Inflammatory macrophage treated with lipopolysaccharide for 4 hours (primary cell): ENCODE measurements around the gene KCNIP4.

Experiments used
- DNase-seq: peaks from one replicate; pipeline ENCODE4 v3.0.0-alpha.2; 2020

KCNIP4 gene

GRCh38 chr4:21130606-21131005, 818.0 kb downstream of the KCNIP4 start:
- no peak for DNase-seq

GRCh38 chr4:21126014-21126512, 822.5 kb downstream of the KCNIP4 start:
- no peak for DNase-seq

DNA sequence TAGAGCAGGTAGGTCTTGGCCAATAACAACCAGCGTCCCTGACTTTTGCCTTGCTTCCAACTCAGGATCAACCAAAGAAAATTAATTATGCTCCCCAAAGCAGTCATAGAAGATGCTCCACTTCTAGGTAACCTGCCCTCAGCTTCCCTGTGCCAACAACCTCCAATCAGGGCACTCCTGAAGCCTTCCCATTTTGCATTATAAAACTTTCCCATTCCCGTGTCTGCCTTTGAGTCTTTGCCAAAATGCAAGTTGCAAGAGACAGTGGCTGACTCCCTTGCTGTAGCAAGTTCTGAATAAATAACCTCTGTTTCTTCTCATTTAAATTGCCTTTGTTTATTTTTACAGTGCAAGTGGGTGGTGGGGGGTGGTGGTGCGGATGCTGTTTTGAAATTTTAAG, 830.3 kb downstream of the KCNIP4 start:
- DNase-seq = no peak

DNA sequence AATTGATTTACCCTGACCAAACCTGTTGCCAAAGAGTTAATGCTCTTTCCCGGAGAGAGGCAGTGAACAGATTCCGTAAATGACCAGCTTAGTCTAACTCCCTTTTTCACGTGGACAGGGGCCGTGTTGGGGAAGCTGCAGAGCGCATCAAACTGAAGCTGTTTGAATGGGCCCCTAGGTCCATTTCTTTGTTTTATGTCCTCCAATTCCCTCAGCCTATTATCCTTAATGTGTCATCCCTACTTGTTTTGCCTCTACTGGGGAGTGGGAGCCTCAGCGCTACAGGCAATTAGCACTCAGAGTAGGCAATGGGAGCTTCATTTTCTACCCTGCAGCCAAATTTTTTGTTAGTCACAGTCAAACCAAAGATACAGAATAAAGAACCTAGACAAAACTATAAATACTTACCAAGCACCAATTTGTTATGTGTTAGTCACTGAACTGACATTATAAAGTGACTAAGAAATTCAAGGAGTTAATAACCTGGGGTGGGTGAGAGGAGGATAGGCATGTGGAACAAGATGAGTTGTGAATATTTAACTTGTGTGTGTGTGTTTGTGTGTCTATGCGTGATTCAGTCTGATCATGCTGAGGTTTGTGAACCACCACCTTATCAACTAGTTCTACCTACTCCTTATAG, 830.9 kb downstream of the KCNIP4 start:
- no peak for DNase-seq

DNA sequence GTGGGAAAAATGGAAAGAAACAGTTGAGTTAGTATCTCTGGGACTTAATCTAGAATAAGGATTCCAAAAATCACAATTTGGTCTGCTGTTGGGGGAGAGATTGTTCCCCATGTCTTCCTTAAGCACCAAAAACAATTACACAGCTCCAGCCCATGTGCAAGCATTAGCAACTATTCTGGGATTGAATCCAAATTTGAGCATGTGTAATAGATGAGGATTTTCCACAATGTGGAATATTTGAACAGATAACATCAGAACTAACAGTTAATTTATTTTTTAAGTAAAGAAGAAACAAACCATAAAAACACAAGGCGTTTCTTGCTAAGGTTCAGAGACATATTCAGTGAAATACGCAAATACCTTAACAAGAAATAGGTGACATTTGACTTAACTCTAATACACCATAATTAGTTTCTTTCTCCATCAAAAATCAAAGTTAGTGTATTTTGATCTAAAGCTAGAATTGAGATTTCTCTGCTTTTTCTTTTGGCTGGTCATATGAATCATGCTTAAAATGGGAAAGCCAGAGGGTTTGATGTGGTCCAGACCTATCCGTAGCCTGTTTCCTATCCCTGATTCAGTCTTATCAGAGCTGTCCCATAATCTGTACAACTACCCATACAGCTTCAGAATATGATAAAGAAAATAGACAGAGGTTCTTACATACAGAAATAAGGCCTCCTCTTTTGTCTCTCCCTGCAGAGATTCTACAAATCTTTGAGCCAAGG, 834.9 kb downstream of the KCNIP4 start:
- DNase-seq = no peak

GRCh38 chr4:21102667-21103066, 845.9 kb downstream of the KCNIP4 start:
- no peak for DNase-seq

- DNase-seq = no peak
These were observed 850.7 kb downstream of the KCNIP4 start for GRCh38 chr4:21097865-21098264.

- DNase-seq = no peak
These were observed 851.5 kb downstream of the KCNIP4 start for GRCh38 chr4:21097026-21097425.

GRCh38 chr4:21092531-21092930, 856.0 kb downstream of the KCNIP4 start:
- no peak for DNase-seq

GRCh38 chr4:21090094-21090666, 858.4 kb downstream of the KCNIP4 start:
- DNase-seq = no peak

- no peak for DNase-seq
These were observed 865.2 kb downstream of the KCNIP4 start for GRCh38 chr4:21083413-21083812.

- DNase-seq = no peak
These were observed 870.6 kb downstream of the KCNIP4 start for GRCh38 chr4:21077967-21078366.

DNA sequence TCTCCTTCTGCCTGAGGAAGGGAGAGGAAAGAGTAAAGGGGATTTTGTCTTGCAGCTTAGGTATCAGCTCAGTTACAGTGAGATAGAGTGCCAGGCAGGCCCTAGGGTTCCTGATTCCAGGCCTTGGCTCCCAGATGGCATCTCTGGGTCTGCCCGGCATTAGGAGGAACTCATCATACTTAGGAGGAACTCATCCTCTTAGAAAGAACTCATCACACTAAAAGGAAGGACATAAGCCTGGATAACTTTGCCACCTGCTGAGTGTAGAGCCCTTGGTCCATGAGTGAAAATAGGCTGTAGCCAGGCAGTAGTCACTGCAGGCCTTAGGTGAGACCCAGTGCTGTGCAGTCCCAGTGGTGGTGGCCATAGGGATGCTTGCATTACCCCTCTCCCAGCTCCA, 881.2 kb downstream of the KCNIP4 start:
- DNase-seq = no peak

DNA sequence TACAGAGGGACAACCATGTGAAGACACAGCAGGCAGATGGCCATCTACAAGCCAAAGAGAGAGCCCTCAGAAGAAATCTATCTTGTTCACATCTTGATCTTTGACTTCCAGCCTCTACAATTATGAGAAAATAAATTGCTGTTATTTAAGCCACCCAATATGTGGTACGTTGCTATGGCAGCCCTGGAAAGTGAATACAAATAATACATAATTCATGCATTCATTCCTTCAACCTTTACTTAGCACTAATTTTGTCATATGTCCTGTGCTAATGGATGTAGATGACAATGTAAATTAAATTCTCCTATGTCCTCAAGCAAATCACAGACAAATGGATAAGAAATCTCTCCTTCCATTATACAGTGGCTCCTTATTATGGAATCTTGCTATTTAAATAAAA, 886.7 kb downstream of the KCNIP4 start:
- no peak for DNase-seq

DNA sequence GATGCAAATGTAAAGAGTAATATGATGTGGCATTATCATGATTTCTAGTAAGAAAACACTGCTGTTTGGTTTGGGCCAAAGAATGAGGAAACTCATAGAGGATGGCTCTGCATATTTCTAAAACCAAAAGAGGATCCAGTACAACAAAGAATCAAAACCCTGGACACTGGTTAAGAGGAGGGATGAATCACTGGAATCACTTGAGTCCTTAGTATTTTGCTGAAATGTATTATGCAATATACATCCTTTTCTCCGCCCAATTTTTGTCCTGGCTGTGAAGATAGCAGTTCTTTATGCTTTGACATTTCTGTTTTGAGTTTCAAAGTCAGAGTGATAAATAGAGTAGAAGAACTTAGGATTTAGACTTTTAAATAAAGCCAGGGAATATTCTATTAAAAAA, 902.4 kb downstream of the KCNIP4 start:
- no peak for DNase-seq

GRCh38 chr4:21045119-21045518, 903.5 kb downstream of the KCNIP4 start:
- no peak for DNase-seq

DNA sequence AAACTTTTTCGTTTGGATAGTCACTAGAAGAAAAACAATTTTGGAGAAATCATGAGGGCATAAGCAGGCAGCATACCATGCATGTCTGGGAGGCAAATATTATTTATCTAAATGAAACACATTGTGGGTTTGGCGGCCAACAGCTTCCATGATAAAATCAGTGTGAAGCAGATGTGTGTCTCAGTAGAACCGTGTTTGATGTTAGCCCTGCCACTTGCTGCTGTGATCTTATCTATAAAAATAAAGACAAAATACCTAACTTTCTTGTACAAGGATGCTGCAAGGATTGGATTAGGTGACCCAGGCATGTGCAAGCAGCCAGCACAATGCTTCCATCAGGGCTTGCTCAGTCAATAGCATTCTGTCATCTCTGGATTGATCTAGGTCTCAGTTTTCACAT, 906.9 kb downstream of the KCNIP4 start:
- DNase-seq = no peak

DNA sequence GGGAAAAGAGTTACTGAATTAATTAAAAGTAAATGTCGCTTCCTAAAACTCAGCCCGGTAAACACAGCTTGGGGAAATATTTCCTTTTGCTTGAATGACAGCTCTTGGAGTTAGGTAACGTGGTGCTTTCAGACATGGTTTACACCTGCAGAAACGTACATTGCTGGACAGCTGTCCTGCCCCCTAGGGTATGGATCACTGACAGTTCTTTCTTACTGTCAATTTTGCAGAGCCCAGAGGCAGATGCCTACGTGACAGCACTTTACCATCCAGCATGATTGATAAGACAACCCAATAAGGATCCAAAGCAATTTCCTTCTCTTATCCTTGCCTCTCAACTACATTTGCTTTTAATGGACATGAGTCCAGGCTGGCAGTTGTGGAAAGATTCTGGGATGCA, 913.8 kb downstream of the KCNIP4 start:
- no peak for DNase-seq

GRCh38 chr4:21032089-21032645, 916.4 kb downstream of the KCNIP4 start:
- no peak for DNase-seq

- no peak for DNase-seq
These were observed 929.8 kb downstream of the KCNIP4 start for GRCh38 chr4:21018817-21019216.

GRCh38 chr4:21013501-21013900, 935.1 kb downstream of the KCNIP4 start:
- no peak for DNase-seq

DNA sequence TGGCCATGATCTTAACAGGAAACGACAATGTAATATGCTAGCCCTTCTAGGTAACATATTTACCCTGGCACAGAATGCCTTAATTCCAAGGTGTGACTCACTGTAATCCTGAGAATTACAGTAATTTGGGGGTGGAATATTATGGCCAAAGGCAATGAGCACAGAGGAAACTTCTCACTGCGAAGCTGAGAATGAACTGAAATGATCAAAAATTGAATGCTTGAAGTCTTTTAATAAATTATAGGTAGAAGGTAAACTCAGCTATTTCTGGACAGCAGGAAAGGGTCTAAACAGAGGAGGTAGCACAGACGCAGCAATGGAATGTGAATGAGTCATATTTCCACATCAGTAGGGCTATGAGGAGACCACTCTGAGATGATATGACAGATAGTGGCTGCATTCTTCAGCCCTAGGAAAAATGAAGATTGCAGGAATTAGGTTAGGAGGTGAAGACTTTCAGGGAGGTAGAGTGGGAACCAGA, 935.7 kb downstream of the KCNIP4 start:
- no peak for DNase-seq

- no peak for DNase-seq
These were observed 937.5 kb downstream of the KCNIP4 start for GRCh38 chr4:21011106-21011505.

DNA sequence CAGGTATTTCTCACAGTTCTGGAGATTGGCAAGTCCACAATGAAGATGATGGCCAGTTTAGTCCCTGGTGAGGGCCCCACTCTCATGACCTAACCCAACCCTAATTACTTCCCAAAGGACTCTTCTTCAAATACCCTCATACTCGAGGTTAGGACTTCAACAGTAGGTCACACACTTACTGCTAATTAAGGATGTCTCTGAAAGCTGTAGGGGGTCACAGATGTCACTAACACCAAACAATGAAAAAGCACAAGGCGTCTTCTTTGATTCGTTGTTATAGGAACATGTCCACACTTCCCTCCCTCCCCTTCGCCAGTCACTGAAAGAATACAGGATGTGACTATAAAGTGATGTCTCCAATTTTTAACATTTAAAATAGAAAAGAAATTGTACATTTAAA, 938.6 kb downstream of the KCNIP4 start:
- no peak for DNase-seq
